GM23338 (cell line): ENCODE measurements around the gene UHRF2. TPM values are rescaled to one million over a fixed set of nuclear protein-coding genes. Genes with fewer than 3 reads are reported as not detected.

Source experiments
- ATAC-seq: fragments of 200-7000 bp; cut with Tn5 transposase; 3 replicates; pipeline ENCODE4 v1.9.1; 2020
- DNase-seq: peaks from one replicate; pipeline ENCODE4 v3.0.0-alpha.2; 2015; ENCODE audit warnings: low spot score
- H2AFZ ChIP-seq: fragments of 200-600 bp; sonication (generic); 2 replicates; pipeline ENCODE4 v1.8.0; 2016; ENCODE audit warnings: antibody characterized with exemption, mild to moderate bottlenecking, moderate library complexity
- H3F3A ChIP-seq: fragments of 200-600 bp; sonication (generic); replicated peaks from 2 replicates; pipeline ENCODE4 v1.8.0; 2017; ENCODE audit warnings: antibody characterized with exemption, mixed run types, low read depth
- H3K27ac ChIP-seq: fragments of 200-600 bp; sonication (generic); 2 replicates; pipeline ENCODE4 v1.6.1; 2016; ENCODE audit warnings: low read depth
- H3K27me3 ChIP-seq: fragments of 200-600 bp; sonication (generic); 2 replicates; pipeline ENCODE4 v1.8.0; 2016; ENCODE audit warnings: mild to moderate bottlenecking, mixed run types, moderate library complexity; ENCODE audit not compliant: insufficient read depth
- H3K36me3 ChIP-seq: fragments of 200-600 bp; sonication (generic); 2 replicates; pipeline ENCODE4 v1.8.0; 2016; ENCODE audit warnings: mild to moderate bottlenecking; ENCODE audit not compliant: insufficient read depth
- H3K4me1 ChIP-seq: fragments of 200-600 bp; sonication (generic); 2 replicates; pipeline ENCODE4 v1.8.0; 2016; ENCODE audit warnings: mild to moderate bottlenecking, moderate library complexity; ENCODE audit not compliant: insufficient read depth
- H3K4me2 ChIP-seq: fragments of 200-600 bp; sonication (generic); 2 replicates; pipeline ENCODE4 v1.7.1; 2017; ENCODE audit warnings: mixed run types
- H3K4me3 ChIP-seq: fragments of 200-600 bp; sonication (generic); 2 replicates; pipeline ENCODE4 v1.6.1; 2016; ENCODE audit warnings: mixed run types
- H3K79me2 ChIP-seq: fragments of 200-600 bp; sonication (generic); replicated peaks from 2 replicates; pipeline ENCODE4 v1.8.0; 2017; ENCODE audit warnings: mild to moderate bottlenecking; ENCODE audit not compliant: insufficient read depth
- H3K9me2 ChIP-seq: fragments of 200-600 bp; sonication (generic); 2 replicates; pipeline ENCODE4 v1.8.0; 2017; ENCODE audit not compliant: insufficient read depth
- H4K20me1 ChIP-seq: fragments of 200-600 bp; sonication (generic); replicated peaks from 2 replicates; pipeline ENCODE4 v1.8.0; 2017; ENCODE audit warnings: mild to moderate bottlenecking; ENCODE audit not compliant: insufficient read depth
- H3K27ac Mint-ChIP-seq: 2 replicates; pipeline ENCODE4 v1.8.0; 2020; ENCODE audit warnings: inconsistent platforms, mild to moderate bottlenecking, moderate library complexity, mixed read lengths
- H3K27me3 Mint-ChIP-seq: 3 replicates; pipeline ENCODE4 v1.8.0; 2022; ENCODE audit warnings: low read depth, mild to moderate bottlenecking, moderate library complexity, mixed read lengths, inconsistent platforms; ENCODE audit not compliant: insufficient read depth, poor library complexity
- H3K36me3 Mint-ChIP-seq: 3 replicates; pipeline ENCODE4 v1.8.0; 2021; ENCODE audit warnings: low read depth, mild to moderate bottlenecking, inconsistent platforms, moderate library complexity, mixed read lengths
- H3K4me1 Mint-ChIP-seq: 3 replicates; pipeline ENCODE4 v1.8.0; 2020; ENCODE audit warnings: mild to moderate bottlenecking, inconsistent platforms, mixed read lengths
- H3K4me3 Mint-ChIP-seq: 3 replicates; pipeline ENCODE4 v1.8.0; 2021; ENCODE audit warnings: moderate library complexity, mild to moderate bottlenecking, inconsistent platforms, mixed read lengths
- H3K9me3 Mint-ChIP-seq: 3 replicates; pipeline ENCODE4 v1.8.0; 2020; ENCODE audit warnings: moderate library complexity, mild to moderate bottlenecking, inconsistent platforms, mixed read lengths
- STAT1 ChIP-seq: IDR thresholded peaks from one replicate; pipeline ENCODE4 v1.6.1; 2016; ENCODE audit warnings: antibody characterized with exemption; ENCODE audit not compliant: unreplicated experiment
- polyA plus RNA-seq: library from polyadenylated mRNA; unstranded; fragments of >200 nt; fragmentation: Nextera tagmentation; extraction: Ambion mirVana; gene quantifications from 2 replicates; pipeline ENCODE4 v1.2.1, GENCODE V29; 2016
- total RNA-seq: library from RNA; depleted of rRNA; stranded (reverse); fragments of >200 nt; shearing (Covaris generic); gene quantifications from 2 replicates; pipeline ENCODE4 v1.2.3, GENCODE V29; 2014
- TF ChIP-seq, protein P1 (sequence below), 2 experiments: fragments of 200-600 bp in 1 of 2; sonication (generic) in 1 of 2; conservative IDR thresholded peaks; 2 replicates each; pipeline versions ENCODE4 v1.5.1 to v1.6.1; 2016 to 2017; ENCODE audit warnings: antibody characterized with exemption in 2 of 2, low read depth in 2 of 2, mild to moderate bottlenecking in 2 of 2, moderate library complexity in 1 of 2
- TF ChIP-seq, protein P2 (sequence below): fragments of 250-450 bp; sonication (Bioruptor Pico); IDR thresholded peaks from 2 replicates; pipeline ENCODE4 v1.5.0; 2020; ENCODE audit warnings: mild to moderate bottlenecking, moderate library complexity

The UHRF2 gene
- total and polyA plus RNA-seq, 2 experiments from 2014 or later = 15.1 to 51.6 TPM

DNA sequence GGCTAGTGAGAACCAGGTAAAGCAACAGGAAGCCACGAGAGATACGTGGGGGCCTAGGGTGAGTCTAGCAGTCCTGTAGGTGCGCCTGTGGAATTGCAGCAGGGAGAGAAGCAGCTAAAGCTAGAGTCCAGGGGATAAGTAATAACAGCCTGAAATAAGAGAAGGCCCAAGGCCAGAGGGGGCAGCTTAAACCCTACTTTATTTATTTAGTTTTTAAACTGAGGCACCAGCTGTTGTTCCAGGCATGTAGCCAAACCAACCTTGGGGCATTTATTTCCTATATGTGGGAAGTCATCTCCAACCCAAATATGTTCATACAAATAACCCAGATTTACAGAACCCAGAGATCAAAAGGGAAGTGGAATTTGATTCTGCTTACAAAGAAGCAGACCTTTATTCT lies 139.0 kb downstream of the UHRF2 start:
- Mint-ChIP-seq H3K4me1 (no peaks in the 10 kb centered on the region), H3K27ac (no peak overlapping the region), H3K27me3 (peaks cover 2% of the 10 kb centered on the region), H3K9me3 (no peaks in the 10 kb centered on the region), H3K4me3 (no peak overlapping the region), H3K36me3 (peaks cover 48% of the 10 kb centered on the region)
- no peaks in the 10 kb centered on the region for H3F3A ChIP-seq
- peaks cover 44% of the 10 kb centered on the region for H3K36me3 ChIP-seq
- ATAC-seq (peak; percentile 82), DNase-seq (peak; percentile 33)
- H3K4me1 ChIP-seq = no peaks in the 10 kb centered on the region
- TF ChIP-seq, protein P1, sequence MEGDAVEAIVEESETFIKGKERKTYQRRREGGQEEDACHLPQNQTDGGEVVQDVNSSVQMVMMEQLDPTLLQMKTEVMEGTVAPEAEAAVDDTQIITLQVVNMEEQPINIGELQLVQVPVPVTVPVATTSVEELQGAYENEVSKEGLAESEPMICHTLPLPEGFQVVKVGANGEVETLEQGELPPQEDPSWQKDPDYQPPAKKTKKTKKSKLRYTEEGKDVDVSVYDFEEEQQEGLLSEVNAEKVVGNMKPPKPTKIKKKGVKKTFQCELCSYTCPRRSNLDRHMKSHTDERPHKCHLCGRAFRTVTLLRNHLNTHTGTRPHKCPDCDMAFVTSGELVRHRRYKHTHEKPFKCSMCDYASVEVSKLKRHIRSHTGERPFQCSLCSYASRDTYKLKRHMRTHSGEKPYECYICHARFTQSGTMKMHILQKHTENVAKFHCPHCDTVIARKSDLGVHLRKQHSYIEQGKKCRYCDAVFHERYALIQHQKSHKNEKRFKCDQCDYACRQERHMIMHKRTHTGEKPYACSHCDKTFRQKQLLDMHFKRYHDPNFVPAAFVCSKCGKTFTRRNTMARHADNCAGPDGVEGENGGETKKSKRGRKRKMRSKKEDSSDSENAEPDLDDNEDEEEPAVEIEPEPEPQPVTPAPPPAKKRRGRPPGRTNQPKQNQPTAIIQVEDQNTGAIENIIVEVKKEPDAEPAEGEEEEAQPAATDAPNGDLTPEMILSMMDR (conservative IDR thresholded peaks at IDR 0.05; ENCODE audit: low read depth in 2 of 2) = 0 out of 4 replicates have a peak, but pooled peaks of 1 of the 2 experiments have one; percentile 2
- TF ChIP-seq, protein P2, sequence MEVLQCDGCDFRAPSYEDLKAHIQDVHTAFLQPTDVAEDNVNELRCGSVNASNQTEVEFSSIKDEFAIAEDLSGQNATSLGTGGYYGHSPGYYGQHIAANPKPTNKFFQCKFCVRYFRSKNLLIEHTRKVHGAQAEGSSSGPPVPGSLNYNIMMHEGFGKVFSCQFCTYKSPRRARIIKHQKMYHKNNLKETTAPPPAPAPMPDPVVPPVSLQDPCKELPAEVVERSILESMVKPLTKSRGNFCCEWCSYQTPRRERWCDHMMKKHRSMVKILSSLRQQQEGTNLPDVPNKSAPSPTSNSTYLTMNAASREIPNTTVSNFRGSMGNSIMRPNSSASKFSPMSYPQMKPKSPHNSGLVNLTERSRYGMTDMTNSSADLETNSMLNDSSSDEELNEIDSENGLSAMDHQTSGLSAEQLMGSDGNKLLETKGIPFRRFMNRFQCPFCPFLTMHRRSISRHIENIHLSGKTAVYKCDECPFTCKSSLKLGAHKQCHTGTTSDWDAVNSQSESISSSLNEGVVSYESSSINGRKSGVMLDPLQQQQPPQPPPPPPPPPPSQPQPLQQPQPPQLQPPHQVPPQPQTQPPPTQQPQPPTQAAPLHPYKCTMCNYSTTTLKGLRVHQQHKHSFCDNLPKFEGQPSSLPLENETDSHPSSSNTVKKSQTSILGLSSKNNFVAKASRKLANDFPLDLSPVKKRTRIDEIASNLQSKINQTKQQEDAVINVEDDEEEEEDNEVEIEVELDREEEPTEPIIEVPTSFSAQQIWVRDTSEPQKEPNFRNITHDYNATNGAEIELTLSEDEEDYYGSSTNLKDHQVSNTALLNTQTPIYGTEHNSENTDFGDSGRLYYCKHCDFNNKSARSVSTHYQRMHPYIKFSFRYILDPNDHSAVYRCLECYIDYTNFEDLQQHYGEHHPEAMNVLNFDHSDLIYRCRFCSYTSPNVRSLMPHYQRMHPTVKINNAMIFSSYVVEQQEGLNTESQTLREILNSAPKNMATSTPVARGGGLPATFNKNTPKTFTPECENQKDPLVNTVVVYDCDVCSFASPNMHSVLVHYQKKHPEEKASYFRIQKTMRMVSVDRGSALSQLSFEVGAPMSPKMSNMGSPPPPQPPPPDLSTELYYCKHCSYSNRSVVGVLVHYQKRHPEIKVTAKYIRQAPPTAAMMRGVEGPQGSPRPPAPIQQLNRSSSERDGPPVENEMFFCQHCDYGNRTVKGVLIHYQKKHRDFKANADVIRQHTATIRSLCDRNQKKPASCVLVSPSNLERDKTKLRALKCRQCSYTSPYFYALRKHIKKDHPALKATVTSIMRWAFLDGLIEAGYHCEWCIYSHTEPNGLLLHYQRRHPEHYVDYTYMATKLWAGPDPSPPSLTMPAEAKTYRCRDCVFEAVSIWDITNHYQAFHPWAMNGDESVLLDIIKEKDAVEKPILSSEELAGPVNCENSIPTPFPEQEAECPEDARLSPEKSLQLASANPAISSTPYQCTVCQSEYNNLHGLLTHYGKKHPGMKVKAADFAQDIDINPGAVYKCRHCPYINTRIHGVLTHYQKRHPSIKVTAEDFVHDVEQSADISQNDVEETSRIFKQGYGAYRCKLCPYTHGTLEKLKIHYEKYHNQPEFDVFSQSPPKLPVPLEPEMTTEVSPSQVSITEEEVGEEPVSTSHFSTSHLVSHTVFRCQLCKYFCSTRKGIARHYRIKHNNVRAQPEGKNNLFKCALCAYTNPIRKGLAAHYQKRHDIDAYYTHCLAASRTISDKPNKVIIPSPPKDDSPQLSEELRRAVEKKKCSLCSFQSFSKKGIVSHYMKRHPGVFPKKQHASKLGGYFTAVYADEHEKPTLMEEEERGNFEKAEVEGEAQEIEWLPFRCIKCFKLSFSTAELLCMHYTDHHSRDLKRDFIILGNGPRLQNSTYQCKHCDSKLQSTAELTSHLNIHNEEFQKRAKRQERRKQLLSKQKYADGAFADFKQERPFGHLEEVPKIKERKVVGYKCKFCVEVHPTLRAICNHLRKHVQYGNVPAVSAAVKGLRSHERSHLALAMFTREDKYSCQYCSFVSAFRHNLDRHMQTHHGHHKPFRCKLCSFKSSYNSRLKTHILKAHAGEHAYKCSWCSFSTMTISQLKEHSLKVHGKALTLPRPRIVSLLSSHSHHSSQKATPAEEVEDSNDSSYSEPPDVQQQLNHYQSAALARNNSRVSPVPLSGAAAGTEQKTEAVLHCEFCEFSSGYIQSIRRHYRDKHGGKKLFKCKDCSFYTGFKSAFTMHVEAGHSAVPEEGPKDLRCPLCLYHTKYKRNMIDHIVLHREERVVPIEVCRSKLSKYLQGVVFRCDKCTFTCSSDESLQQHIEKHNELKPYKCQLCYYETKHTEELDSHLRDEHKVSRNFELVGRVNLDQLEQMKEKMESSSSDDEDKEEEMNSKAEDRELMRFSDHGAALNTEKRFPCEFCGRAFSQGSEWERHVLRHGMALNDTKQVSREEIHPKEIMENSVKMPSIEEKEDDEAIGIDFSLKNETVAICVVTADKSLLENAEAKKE (CRISPR knock-in tag) = no peak
- no peak for TF ChIP-seq STAT1
- no peak overlapping the region for H2AFZ ChIP-seq
- no peaks in the 10 kb centered on the region for H3K9me2 ChIP-seq
- H3K27me3 ChIP-seq = no peaks in the 10 kb centered on the region
- H3K79me2 ChIP-seq = no peaks in the 10 kb centered on the region
- peaks cover 2% of the 10 kb centered on the region; the same call in 1 of the 2 replicates for H4K20me1 ChIP-seq
- no peak overlapping the region for H3K4me2 ChIP-seq
- no peak overlapping the region for H3K27ac ChIP-seq
- H3K4me3 ChIP-seq = no peak overlapping the region
